A549 (cell line): Measurements from ENCODE around the gene HACD1. TPM values are rescaled to one million over a fixed set of nuclear protein-coding genes. Genes with fewer than 3 reads are reported as not detected.
"Not testable (repeated sequence)": the region's sequence is repeated elsewhere in the genome, so short reads cannot be mapped to it uniquely, and the experiment has no call there.

Source experiments
- ATAC-seq, 2 experiments: fragments of 200-7000 bp in 1 of 2; fragments of >200 bp in 1 of 2; cut with Nextera tagmentation in 1 of 2; cut with Tn5 transposase in 1 of 2; 3 replicates each; pipeline versions ENCODE4 v1.8.0 to v1.9.1; 2018 to 2020; ENCODE audit warnings: mild to moderate bottlenecking in 1 of 2, moderate library complexity in 1 of 2
- CTCF ChIA-PET: fragments of 300-600 bp; sonication (Branson Sonifier 250); formaldehyde crosslinking; extraction: SDS; loops from one replicate; lab custom pipeline; 2021; ENCODE audit warnings: antibody characterized with exemption, inconsistent platforms; lab: Yijun Ruan, JAX
- POLR2A ChIA-PET: fragments of 350-600 bp; formaldehyde crosslinking; extraction: SDS; loops from one replicate; lab custom pipeline; 2021; ENCODE audit warnings: antibody characterized with exemption, inconsistent platforms; lab: Yijun Ruan, JAX
- DNase-seq, 2 experiments: peaks; one replicate each; pipeline versions ENCODE4 v3.0.0 to v3.0.0-alpha.2; 2011 to 2016; ENCODE audit warnings: low read depth in 1 of 2, low spot score in 1 of 2
- FAIRE-seq: peaks from 2 replicates; lab custom pipeline; 2011; peaks lifted over from hg19 to GRCh38; lab: Jason Lieb, UNC
- H3K27ac ChIP-seq, 2 experiments: fragments of >200 bp; sonication (Bioruptor Twin); formaldehyde crosslinking; 3 replicates each; pipeline ENCODE4 v1.5.1; 2016 to 2017
- H3K4me1 ChIP-seq: fragments of >200 bp; sonication (Bioruptor Twin); formaldehyde crosslinking; 3 replicates; pipeline ENCODE4 v1.6.1; 2016
- H3K4me2 ChIP-seq: fragments of >200 bp; sonication (Bioruptor Twin); formaldehyde crosslinking; 3 replicates; pipeline ENCODE4 v1.6.1; 2016
- H3K4me3 ChIP-seq: fragments of >200 bp; sonication (Bioruptor Twin); formaldehyde crosslinking; 3 replicates; pipeline ENCODE4 v1.5.1; 2016
- H3K9me3 ChIP-seq: fragments of >200 bp; sonication (Bioruptor Twin); formaldehyde crosslinking; 3 replicates; pipeline ENCODE4 v1.6.1; 2016
- BCL3 ChIP-seq: fragments of >200 bp; sonication (Bioruptor Twin); formaldehyde crosslinking; IDR thresholded peaks from 3 replicates; pipeline ENCODE4 v1.6.1; 2016
- CEBPB ChIP-seq, 2 experiments: fragments of >200 bp in 1 of 2; sonication (Bioruptor Twin) in 1 of 2; formaldehyde crosslinking in 1 of 2; IDR thresholded peaks; 2 replicates each; pipeline ENCODE4 v1.6.1; 2012 to 2016
- CHD2 ChIP-seq: fragments of 150-350 bp; IDR thresholded peaks from 2 replicates; pipeline ENCODE4 v1.6.1; 2014; ENCODE audit warnings: low read length; ENCODE audit not compliant: partially characterized antibody
- CHD4 ChIP-seq: fragments of 200-600 bp; sonication (generic); IDR thresholded peaks from 2 replicates; pipeline ENCODE4 v1.6.1; 2016; ENCODE audit warnings: antibody characterized with exemption, mild to moderate bottlenecking, borderline replicate concordance
- EHMT2 ChIP-seq: fragments of 200-600 bp; sonication (generic); IDR thresholded peaks from 2 replicates; pipeline ENCODE4 v1.6.1; 2016; ENCODE audit warnings: antibody characterized with exemption, low read depth, mild to moderate bottlenecking, moderate library complexity
- ESRRA ChIP-seq: fragments of 150-350 bp; IDR thresholded peaks from 2 replicates; pipeline ENCODE4 v1.6.1; 2014; ENCODE audit warnings: mild to moderate bottlenecking, low read length, borderline replicate concordance
- FOSB ChIP-seq: fragments of 250-450 bp; sonication (Bioruptor Pico); IDR thresholded peaks from 2 replicates; pipeline ENCODE4 v1.5.0; 2020; ENCODE audit warnings: mild to moderate bottlenecking, moderate library complexity
- GATA3 ChIP-seq: IDR thresholded peaks from 2 replicates; pipeline ENCODE4 v1.6.1; 2012; ENCODE audit warnings: borderline replicate concordance
- HDAC2 ChIP-seq: fragments of 200-600 bp; sonication (generic); IDR thresholded peaks from 2 replicates; pipeline ENCODE4 v1.6.1; 2016
- HES2 ChIP-seq: fragments of >200 bp; sonication (Bioruptor Twin); formaldehyde crosslinking; IDR thresholded peaks from 2 replicates; pipeline ENCODE4 v1.6.1; 2016
- JUNB ChIP-seq: fragments of >200 bp; sonication (Bioruptor Twin); formaldehyde crosslinking; IDR thresholded peaks from 2 replicates; pipeline ENCODE4 v1.6.1; 2016
- KDM1A ChIP-seq: fragments of 200-600 bp; sonication (generic); IDR thresholded peaks from 2 replicates; pipeline ENCODE4 v1.6.1; 2016; ENCODE audit warnings: low read depth, mild to moderate bottlenecking
- NPAS2 ChIP-seq: fragments of 250-450 bp; sonication (Bioruptor Pico); IDR thresholded peaks from 2 replicates; pipeline ENCODE4 v1.8.0; 2022; ENCODE audit warnings: mild to moderate bottlenecking, moderate library complexity, borderline replicate concordance
- RARB ChIP-seq: fragments of 250-450 bp; sonication (Bioruptor Pico); IDR thresholded peaks from 2 replicates; pipeline ENCODE4 v1.8.0; 2021; ENCODE audit warnings: mild to moderate bottlenecking, moderate library complexity
- RCOR1 ChIP-seq: fragments of 150-350 bp; IDR thresholded peaks from 2 replicates; pipeline ENCODE4 v1.6.1; 2014; ENCODE audit warnings: antibody characterized with exemption, low read length, low read depth
- SMC3 ChIP-seq: fragments of >200 bp; sonication (Bioruptor Twin); formaldehyde crosslinking; IDR thresholded peaks from 3 replicates; pipeline ENCODE4 v1.6.1; 2018; ENCODE audit warnings: inconsistent platforms
- TFCP2L1 ChIP-seq: fragments of 250-450 bp; sonication (Bioruptor Pico); IDR thresholded peaks from 2 replicates; pipeline ENCODE4 v1.5.0; 2021; ENCODE audit warnings: mild to moderate bottlenecking
- TP53 ChIP-seq: fragments of 250-450 bp; sonication (Bioruptor Pico); IDR thresholded peaks from 2 replicates; pipeline ENCODE4 v1.5.0; 2021; ENCODE audit warnings: mild to moderate bottlenecking, moderate library complexity
- ZFP36 ChIP-seq: fragments of 450-650 bp; IDR thresholded peaks from 2 replicates; pipeline ENCODE4 v1.6.1; 2014; ENCODE audit warnings: borderline replicate concordance; ENCODE audit not compliant: partially characterized antibody
- ZNF302 ChIP-seq: fragments of 250-450 bp; sonication (Bioruptor Pico); IDR thresholded peaks from 2 replicates; pipeline ENCODE4 v1.9.0; 2021; ENCODE audit warnings: inconsistent platforms, mild to moderate bottlenecking, moderate library complexity
- WGBS: methylation state at CpG from one replicate; pipeline ENCODE4 v1.1.6; 2017; ENCODE audit errors: missing lambda C conversion rate; 5-methylcytosine and 5-hydroxymethylcytosine counted together
- polyA plus RNA-seq, 4 experiments: library from polyadenylated mRNA; depleted of rRNA in 3 of 4; stranded (reverse); fragments of >200 nt; fragmentation: RNase III in 1 of 4; extraction: RNeasy Plus Mini Kit Qiagen cat#74134 plus additional on column Dnase treatment in 1 of 4; gene quantifications; 2 replicates in 3 of 4; 3 replicates in 1 of 4; pipeline ENCODE4 v1.2.3, GENCODE V29; 2011 to 2017
- TF ChIP-seq, protein P1 (sequence below): IDR thresholded peaks from 2 replicates; pipeline ENCODE4 v1.6.1; 2012; ENCODE audit warnings: low read depth, borderline replicate concordance
- TF ChIP-seq, protein P2 (sequence below): fragments of 250-450 bp; sonication (Bioruptor Pico); IDR thresholded peaks from 2 replicates; pipeline ENCODE4 v1.5.0; 2021; ENCODE audit warnings: mild to moderate bottlenecking, moderate library complexity, borderline replicate concordance
- TF ChIP-seq, protein P3 (sequence below): IDR thresholded peaks from 2 replicates; pipeline ENCODE4 v1.6.1; 2012

The HACD1 gene
- polyA plus RNA-seq, 2 of the 4 experiments (the other 2 are of a cell fraction), result 44.9 to 92.1 TPM

GRCh38 chr10:17588420-17588819 lies 28.8 kb downstream of the HACD1 start (continued):
- TF ChIP-seq, protein P1, sequence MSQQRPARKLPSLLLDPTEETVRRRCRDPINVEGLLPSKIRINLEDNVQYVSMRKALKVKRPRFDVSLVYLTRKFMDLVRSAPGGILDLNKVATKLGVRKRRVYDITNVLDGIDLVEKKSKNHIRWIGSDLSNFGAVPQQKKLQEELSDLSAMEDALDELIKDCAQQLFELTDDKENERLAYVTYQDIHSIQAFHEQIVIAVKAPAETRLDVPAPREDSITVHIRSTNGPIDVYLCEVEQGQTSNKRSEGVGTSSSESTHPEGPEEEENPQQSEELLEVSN, result no peak
- TF ChIP-seq CHD2 (no peak), CEBPB (IDR thresholded peaks at IDR 0.05) (no peak)

- ATAC-seq, H3K9me3 ChIP-seq, H3K27ac ChIP-seq, POLR2A ChIA-PET, H3K4me2 ChIP-seq, DNase-seq, H3K4me1 ChIP-seq, FAIRE-seq, H3K4me3 ChIP-seq: not testable (repeated sequence)
- CTCF ChIA-PET, result interaction anchor here (0.9 kb wide), 1 partner anchor 21 kb away, joined by 4 read pairs; no protein-coding TSS in a partner anchor
- 92% methylated on average over 6 of the region's 6 CpGs for WGBS
Measured at GRCh38 chr10:17587321-17587720, 29.9 kb downstream of the HACD1 start.

GRCh38 chr10:17586821-17587234 lies 30.3 kb downstream of the HACD1 start:
- ATAC-seq, result 0 out of 6 replicates have a peak, but pooled peaks of 1 of the 2 experiments have one; percentile 26
- CTCF ChIA-PET, result no interaction called here
- H3K27ac ChIP-seq, result no peak overlapping the region
- FAIRE-seq, result no peak
- POLR2A ChIA-PET, result no interaction called here
- TF ChIP-seq SMC3, result no peak
- no peak for TF ChIP-seq HES2
- TF ChIP-seq FOSB (CRISPR knock-in tag), result no peak
- no peak for TF ChIP-seq BCL3
- no peak for DNase-seq
- WGBS, result 67% methylated on average over 6 of the region's 6 CpGs
- H3K9me3 ChIP-seq, result no peaks in the 10 kb centered on the region
- no peaks in the 10 kb centered on the region for H3K4me1 ChIP-seq
- no peak overlapping the region for H3K4me2 ChIP-seq
- H3K4me3 ChIP-seq, result no peak overlapping the region

GRCh38 chr10:17585016-17585415 lies 32.2 kb downstream of the HACD1 start:
- 74% methylated on average over 8 of the region's 8 CpGs for WGBS
- no peak for TF ChIP-seq HDAC2
- no peak for TF ChIP-seq ZNF302 (CRISPR knock-in tag)
- TF ChIP-seq GATA3, result no peak
- no peak for TF ChIP-seq KDM1A
- TF ChIP-seq TP53 (CRISPR knock-in tag), result no peak
- TF ChIP-seq RCOR1, result no peak
- TF ChIP-seq, all 56 proteins: peak for 0
- no peak for FAIRE-seq

GRCh38 chr10:17580885-17581284 lies 36.3 kb downstream of the HACD1 start:
- CTCF ChIA-PET, result no interaction called here
- Histone ChIP-seq H3K4me3 (no peak overlapping the region), H3K27ac (no peak overlapping the region), H3K4me1 (no peaks in the 10 kb centered on the region), H3K9me3 (no peaks in the 10 kb centered on the region), H3K4me2 (no peak overlapping the region)
- 91% methylated on average over 3 of the region's 3 CpGs for WGBS
- FAIRE-seq (no peak), DNase-seq (no peak), ATAC-seq (no peak)
- POLR2A ChIA-PET, result no interaction called here
- no peak for TF ChIP-seq CHD2
- TF ChIP-seq RCOR1, result no peak
- TF ChIP-seq CHD4, result no peak
- TF ChIP-seq, protein P2, sequence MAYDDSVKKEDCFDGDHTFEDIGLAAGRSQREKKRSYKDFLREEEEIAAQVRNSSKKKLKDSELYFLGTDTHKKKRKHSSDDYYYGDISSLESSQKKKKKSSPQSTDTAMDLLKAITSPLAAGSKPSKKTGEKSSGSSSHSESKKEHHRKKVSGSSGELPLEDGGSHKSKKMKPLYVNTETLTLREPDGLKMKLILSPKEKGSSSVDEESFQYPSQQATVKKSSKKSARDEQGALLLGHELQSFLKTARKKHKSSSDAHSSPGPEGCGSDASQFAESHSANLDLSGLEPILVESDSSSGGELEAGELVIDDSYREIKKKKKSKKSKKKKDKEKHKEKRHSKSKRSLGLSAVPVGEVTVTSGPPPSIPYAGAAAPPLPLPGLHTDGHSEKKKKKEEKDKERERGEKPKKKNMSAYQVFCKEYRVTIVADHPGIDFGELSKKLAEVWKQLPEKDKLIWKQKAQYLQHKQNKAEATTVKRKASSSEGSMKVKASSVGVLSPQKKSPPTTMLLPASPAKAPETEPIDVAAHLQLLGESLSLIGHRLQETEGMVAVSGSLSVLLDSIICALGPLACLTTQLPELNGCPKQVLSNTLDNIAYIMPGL (CRISPR knock-in tag), result no peak
- no peak for TF ChIP-seq ZNF302 (CRISPR knock-in tag)
- TF ChIP-seq KDM1A, result no peak
- TF ChIP-seq TFCP2L1 (CRISPR knock-in tag), result no peak
- no peak for TF ChIP-seq ZFP36
- TF ChIP-seq JUNB, result no peak
- no peak for TF ChIP-seq NPAS2 (CRISPR knock-in tag)
- TF ChIP-seq RARB (CRISPR knock-in tag), result no peak
- TF ChIP-seq FOSB (CRISPR knock-in tag), result no peak
- TF ChIP-seq, protein P1, result no peak
- TF ChIP-seq EHMT2, result no peak
- TF ChIP-seq, protein P3, sequence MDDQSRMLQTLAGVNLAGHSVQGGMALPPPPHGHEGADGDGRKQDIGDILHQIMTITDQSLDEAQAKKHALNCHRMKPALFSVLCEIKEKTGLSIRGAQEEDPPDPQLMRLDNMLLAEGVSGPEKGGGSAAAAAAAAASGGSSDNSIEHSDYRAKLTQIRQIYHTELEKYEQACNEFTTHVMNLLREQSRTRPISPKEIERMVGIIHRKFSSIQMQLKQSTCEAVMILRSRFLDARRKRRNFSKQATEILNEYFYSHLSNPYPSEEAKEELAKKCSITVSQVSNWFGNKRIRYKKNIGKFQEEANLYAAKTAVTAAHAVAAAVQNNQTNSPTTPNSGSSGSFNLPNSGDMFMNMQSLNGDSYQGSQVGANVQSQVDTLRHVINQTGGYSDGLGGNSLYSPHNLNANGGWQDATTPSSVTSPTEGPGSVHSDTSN, result no peak
- no peak for TF ChIP-seq ESRRA

More at GRCh38 chr10:17585016-17585415, 32.2 kb downstream of the HACD1 start:
- no peak for ATAC-seq
- Histone ChIP-seq H3K27ac (no peak overlapping the region), H3K4me2 (no peak overlapping the region), H3K4me3 (no peak overlapping the region), H3K9me3 (no peaks in the 10 kb centered on the region), H3K4me1 (no peaks in the 10 kb centered on the region)
- ChIA-PET POLR2A (no interaction called here), CTCF (no interaction called here)
- no peak for DNase-seq
